Pons (tissue), 1 donor: ENCODE data around the gene MCTP1.

Source experiments
- DNase-seq: peaks from one replicate; pipeline ENCODE4 v3.0.0-alpha.2; 2016; ENCODE audit warnings: low spot score

MCTP1 gene

DNA sequence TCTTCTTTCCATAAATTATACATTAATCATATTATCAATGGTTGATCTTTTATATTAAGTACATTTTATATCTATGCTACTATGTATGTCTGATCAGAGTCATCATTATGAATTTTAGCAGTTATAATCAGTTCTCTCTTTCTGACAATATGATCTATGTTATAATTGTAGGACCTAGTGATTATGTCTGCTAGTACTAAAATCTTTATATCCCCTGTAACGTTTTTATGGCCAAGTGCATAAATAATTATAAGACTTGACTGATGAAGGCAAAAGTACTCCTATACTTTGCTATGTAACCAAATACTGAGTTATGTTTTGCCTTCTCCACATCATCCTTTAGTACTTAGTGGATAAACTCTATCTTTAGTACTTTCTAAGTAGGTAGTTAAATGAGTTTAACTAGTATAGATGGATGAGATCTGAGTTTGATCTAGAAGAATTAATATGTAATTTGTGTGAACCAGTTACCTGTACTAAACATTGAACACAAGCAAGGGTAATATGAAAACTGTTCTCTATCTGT, 591.0 kb downstream of the MCTP1 start:
- DNase-seq = no peak

DNA sequence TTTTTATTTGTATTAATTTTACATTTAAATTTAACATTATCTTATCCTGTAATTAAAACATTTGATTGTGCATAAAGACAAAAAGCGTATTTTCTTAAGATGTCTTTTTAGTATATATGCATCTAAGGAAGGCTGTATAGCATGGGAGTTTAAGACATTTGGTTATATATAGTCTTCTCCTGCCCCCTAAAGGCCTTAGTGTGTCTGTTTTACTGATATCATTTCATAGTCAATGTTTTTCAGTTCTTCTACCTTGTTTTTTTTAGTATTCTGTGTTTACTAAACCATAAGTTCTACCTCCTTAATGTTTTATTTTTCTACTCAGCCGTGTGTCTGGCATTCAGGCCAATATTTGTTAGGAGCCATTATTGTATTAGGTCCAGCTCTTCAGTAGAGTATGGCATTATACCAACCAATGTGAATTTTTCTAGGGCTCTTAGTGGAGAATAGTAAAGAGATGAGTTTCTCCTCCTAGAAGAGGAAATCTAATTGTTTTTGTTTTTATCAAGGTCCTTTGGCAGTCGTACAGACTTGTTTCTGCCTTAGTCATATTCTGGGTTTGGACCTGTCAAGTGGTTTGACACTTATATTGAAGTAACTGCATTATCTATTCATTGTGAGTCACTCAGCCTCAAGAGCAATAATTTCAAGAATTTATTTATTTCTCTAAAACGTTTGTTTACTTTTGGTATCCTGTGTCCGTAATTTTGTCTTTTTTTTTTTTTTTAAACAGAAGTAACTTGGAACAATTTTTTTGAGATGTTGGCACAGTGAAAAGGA, 591.7 kb downstream of the MCTP1 start:
- DNase-seq = peak; percentile 57

DNA sequence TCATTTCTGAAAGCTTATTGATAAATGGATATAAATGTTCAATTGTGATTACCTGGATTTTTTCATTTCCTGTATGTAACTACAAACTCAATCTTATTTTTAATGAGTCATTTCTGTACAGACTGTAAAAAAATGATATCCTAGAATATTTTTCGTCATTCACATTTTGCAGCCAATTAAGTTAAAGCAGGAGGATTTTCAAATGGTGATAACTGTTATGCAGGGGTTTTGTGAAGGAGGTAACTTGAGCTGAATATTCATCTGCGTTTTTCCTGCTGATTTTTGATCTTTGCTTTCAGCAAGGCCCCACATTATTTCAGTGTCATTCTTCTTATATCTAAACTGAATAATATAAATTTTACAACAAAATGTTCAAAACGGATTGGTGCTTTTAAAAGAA, 592.3 kb downstream of the MCTP1 start:
- DNase-seq = no peak

DNA sequence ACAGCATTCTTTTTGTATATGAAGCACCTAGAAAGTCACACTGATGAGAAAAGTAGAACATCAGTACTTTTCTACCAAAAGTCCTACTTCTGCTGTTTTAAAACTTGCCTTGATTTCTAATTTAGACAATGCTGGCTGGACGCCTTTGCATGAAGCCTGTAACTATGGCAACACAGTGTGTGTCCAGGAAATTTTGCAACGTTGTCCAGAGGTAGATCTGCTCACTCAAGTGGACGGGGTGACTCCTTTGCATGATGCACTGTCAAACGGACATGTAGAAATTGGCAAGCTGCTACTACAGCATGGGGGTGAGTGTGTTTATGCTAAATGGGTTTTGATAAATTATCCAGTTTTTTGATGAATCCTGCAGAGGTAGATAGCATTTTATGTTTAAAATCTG, 592.9 kb downstream of the MCTP1 start:
- no peak for DNase-seq

DNA sequence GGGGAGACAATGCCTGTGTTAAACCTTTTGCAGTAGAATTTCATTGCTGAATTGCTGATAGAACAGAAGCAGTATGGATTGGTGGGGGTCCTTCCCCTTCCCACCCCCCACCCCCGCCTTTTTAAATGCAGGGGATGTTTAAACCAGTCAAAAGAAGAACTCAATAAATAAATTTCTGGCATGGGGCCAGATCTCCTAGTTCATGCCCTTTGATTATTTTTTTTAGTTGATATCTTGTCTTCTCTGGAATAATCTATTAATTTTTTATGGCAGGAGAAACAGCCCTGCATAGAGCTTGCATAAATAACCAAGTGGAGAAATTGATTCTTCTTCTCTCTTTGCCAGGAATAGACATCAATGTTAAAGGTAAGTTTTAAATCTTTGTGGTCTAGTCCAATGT, 593.6 kb downstream of the MCTP1 start:
- no peak for DNase-seq

DNA sequence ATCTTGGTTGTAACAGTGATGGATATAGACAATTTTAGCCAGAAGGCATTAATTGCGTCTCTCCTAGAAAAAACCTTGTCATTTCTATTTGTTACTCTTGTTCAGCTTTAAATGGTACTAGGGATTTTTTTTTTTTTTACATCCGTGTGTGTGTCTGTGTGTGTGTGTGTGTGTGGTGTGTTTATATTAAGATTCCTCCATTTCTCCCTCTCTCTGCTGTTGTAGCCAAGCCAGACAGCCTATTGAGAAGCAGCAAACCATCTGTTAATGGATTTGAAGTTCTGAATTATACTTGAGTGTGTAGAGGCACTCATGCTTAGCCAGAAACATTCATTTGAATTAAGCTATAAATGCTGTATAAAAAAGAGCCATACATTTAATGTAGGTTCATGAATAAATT, 594.1 kb downstream of the MCTP1 start:
- no peak for DNase-seq

DNA sequence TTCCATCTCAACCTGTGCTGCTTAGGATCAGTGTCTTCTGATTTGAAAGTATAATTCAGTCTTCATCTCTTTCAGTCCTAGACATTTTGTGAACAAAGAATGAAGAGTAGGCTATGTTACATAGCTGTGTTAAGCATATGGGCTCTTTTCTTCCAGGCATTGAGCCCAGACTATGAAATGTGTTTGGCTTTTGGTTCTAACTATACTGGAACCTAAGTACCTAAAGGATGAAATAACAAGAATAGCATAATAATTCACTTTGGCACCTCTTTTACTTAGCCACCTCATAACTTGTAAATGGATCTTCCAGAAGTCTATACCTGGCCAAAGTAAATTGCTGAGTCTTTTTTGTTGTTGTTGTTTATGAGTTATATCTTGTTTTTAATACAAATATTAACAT, 595.0 kb downstream of the MCTP1 start:
- DNase-seq = no peak

DNA sequence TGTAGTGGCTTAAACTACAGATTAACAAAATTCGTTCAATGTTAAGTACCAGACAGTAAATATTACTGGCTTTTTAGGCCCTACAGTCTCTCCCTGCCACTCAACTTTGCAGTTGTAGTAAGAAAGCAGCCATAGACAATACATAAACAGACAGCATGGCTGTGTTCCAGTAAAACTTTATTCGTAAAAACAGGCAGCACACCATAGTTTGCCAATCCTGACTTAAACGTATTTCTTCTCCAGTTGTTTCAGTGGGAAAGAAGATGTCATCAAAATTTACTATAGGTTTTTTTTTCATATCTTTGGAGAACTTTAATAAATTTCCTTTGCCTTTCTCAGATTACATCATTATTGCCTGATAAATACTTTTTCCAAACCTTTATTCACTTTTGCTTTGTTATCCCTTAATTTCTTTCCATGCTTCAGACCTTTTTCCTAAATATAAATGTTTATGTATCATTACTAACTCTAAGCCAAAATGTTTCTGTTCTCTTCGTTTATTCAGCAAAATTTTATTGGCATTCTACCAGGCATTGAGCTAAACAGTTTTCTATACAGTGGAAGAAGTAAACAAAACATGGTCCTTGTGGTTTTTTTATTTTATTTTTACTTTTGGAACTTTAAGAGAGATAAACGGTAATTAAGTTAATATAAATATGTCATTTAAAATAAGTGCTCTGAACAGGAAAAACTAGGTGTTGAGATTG, 601.9 kb downstream of the MCTP1 start:
- no peak for DNase-seq

DNA sequence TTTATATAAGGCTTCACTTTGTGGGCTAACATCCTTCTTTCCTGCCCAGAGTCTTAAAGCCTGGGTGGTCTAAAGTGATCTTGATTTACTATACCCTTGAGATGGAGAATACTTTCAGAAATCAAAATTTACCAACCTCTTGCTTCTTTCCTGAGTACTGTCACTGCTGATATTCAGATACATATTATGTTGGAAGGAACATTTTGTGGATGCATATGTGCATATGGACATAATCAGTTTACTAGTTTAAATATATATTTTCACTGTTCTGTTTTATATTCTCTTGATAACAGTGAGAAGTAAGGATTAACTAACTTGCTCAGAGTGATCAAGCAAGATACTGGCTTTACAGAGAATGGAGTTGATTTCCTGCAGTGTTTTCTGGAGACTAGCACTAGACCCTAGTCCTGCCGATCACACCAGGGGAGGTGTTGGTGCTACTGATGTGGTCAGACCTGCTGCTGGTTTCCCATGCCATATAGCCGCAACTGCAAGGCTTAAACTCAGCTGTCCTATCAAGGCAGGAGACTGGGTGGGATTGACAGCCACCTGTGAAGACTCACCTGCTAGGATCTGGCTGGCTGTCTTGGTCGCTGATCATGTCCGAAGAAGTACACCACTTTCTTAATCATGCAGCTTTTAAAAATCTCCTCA, 608.8 kb downstream of the MCTP1 start:
- no peak for DNase-seq

DNA sequence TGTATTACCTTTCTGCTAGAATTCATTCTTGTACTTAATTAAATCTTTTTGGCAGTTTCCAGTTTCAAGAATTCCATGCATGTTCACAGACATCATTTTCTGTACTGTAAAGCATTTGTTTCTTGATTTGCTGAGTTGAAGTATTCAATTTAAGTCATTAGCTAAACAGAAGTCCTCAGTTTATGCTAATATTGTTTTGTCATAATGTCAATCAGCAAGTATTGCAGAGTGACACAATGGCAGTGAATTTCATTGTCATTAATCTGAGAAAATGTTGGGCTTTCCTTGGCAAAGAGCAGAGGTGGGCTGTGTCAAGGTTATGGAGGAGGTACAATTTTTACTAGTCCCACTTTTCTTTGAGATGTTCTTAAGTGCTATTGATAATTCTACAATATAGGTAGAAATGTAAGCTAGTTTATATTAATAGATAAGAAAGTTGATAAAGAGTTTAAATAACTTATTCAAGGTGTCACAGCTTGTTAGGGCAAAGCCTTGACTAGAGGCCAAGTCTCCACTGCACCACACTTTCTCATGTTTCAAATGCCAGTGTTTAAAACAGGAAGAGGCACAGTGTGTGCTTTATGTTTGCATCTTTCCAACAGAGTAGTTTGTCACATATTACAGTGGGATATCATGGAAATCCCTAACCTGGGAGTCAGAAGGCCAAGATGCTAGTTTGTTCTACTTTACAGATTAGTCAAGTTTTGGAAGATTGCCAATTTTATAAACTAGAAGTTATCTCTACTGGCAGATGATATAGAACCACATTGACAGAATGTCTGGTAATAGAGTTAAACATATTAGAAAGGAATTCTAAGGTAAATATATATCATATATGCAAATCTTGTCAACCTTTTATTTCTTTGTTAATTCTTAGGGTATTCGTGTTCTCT, 610.2 kb downstream of the MCTP1 start:
- DNase-seq = no peak

DNA sequence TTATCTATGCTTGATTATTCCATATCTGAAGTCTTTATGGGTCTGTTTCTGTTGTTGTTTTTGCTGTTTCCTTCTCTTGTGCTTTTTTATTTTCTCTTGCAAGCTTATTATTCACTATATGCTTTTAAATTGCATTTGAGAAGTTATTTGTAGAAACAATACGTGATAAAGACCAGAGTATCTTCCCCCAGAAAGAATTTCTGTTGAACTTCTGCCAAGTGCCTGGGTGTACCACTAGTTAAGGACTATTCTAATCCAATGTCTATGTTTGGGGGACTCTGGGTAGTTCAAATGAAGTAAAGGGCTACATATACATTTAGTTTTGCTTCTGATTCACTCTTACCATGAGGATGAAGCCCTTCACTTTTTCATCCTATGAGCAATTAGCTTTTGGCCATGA, 612.1 kb downstream of the MCTP1 start:
- no peak for DNase-seq

DNA sequence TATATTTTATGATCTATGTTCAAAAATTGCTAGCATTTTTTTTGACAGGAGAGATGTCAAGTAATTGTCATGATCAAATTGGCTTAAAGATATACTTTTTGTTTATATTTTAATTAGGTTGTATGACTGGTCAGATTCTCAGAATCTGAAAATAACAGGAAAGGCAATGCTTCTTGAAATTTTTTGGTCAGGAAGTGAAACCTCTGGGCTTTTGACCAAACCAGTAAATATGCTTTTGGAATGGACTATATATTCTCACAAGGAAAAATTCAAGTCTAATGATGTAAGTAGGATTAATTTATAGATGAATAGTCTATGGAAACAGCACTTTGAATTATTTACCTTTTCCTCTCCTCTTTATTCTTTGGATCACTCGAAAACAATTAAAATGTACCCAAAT, 614.2 kb downstream of the MCTP1 start:
- DNase-seq = no peak

DNA sequence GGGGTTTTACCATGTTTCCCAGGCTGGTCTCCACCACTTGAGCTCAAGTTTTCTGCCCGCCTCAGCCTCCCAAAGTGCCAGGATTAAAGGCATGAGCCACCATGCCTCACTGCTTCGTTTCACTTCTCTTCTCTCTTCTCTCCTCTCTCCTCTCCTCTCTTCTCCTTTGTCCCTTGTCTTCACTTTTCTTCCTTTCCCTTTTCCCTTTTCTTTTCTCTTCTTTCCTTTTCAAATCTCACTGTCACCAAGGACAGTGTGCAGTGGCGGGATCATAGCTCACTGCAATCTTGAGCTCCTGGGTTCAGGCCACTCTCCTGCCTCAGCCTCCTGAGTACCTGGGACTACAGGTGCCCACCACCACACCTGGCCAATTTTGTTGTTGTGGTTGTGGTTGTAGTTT, 617.0 kb downstream of the MCTP1 start:
- no peak for DNase-seq

DNA sequence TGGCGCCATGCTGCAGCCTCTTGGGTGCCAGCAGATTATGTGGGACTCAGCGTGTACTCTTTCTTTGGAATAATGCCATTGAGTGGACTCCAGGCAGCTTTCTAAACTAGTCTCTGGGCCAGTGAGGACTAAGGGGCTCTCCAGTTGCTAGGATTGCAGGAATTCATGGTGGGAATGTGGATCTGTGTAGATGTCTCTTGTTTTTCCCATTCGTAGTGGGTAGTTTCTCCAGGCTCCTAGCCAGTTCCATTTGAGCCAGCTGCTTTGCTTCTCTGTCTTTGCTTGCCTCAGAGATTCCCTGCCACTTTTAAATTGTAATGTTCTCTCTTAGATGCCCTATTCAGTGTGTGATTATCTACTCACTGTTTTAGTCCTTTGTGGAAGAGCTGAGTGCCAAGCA, 623.8 kb downstream of the MCTP1 start:
- DNase-seq = peak; percentile 3

DNA sequence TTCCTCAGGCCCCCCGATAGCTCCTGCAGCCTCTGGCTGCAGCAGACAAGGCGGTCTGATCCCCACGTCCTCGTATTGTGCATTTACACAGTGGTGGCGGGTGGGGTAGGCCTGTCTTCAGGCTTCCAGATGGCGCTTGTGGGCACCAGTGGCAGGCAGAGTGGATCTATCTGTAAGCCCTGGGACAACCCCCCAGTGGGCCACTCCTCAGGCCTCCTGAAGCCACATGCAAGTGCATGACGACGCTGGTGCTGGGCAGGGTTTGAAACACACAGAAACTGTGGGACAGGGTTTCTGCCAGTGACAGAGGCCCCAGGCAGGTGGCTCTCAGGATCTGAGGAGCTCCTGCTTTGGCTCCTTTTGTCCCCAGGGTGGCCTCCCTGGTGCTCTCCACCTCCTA, 624.4 kb downstream of the MCTP1 start:
- DNase-seq = no peak

DNA sequence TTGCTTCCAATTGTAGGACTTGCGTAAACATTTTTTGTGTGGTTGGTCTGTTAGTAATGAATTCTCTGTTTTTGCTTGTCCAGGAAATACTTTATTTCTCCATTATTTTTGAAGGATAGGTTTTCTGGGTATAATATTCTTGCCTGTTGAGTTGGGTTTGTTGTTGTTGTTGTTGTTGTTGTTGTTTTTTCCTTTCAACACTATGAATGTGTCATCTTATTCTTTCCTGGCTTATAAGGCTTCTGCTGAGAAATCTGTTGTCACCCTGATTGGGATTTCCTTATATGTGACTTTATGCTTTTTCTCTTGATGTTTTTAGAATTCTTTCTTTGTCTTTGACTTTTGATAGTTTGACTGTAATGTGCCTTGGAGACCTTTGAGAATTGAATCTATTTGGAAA, 626.6 kb downstream of the MCTP1 start:
- no peak for DNase-seq
